NCI-H128 (cell line): ENCODE measurements around the gene CACNA1C.

Experiments
- DNase-seq: peaks from one replicate; lab custom pipeline; 2025; ENCODE audit not compliant: unreplicated experiment; lab: John Stamatoyannopoulos, UW

CACNA1C gene

DNA sequence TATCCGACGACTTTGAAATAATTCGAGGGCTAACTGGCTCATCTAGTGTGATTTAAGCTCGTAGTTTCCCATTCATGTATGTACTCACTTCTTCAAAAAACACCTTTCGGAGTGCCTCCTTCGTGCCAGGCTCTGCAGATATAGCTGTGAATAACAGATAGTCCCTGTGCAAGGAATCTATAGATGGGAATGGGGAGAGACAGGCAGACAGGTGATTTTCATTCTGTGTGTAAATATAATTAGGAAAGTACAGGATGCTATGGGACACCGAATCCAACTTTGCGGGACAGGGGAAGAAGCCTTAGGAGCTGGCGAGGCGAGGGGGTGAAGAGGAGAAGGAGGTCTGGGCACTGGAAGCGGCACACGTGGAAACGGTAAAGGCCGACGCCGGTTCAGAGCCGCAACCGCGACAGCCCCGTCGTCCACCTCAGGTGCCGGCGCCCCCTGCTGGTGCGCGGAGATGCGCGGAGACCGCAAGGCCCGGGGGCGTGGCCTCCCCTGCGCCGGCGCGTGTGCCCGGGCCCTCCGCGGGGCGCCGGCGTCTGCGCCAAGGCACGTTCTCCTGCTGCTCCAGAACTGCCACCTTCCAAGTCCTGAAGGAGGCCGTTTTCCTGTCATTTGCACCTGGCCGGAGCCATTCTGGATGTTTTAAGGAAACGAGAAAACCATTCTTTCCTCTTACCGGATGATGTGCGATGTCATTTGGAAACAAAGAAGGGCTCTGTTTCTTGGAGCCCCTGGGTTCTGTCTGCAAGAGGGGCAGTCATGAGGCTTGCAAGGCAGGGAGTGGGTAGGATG is 18.0 kb upstream of the CACNA1C start:
- DNase-seq = peak; percentile 88

DNA sequence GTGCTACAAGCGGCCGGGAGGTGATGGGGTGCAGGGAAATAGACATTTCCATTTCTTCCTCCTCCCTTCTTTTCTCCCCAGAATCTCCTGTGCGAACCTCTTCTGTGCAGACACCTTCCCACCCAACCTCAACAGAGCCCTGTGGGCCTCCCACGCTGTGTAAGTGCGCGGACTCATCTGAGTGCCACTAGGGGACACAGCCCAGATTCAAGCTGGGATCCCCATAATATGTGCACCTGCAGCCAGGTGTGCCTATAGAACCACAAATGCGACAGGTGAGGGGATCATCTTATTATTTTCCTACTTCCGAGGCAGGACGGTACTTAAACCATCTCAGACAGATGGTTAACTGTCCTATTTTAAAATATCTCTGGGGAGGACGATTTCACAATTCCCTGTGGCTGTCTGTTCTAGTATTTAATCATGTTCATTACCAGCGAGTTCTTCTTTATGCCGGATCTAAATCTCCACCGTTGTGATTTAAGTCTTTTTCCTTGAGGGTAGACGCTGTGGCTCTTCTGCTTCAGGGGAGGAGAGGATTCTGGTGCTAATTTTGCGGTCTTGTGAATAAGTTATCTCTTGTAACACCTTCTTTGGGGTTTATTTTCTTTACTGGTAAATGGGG is 17.2 kb upstream of the CACNA1C start:
- DNase-seq = no peak

DNA sequence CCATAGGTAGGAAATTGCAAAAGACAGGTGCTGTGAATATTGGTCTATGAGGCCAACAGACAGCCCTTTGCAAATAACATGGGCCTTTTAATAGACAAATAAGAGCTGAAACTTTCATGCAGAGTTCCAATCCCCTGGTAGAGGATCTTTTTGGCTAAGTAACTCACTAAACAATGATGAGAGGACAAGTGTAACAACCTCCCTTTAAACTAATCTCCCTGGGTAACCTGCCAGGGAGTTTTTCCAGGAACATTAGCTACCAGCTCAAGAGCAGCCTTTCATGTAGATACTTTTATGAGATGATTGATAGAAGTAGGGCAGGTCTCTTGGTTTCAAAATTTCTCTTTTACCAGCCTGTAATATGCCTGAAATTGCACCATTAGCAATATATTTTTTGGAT is 13.8 kb upstream of the CACNA1C start:
- DNase-seq = no peak

DNA sequence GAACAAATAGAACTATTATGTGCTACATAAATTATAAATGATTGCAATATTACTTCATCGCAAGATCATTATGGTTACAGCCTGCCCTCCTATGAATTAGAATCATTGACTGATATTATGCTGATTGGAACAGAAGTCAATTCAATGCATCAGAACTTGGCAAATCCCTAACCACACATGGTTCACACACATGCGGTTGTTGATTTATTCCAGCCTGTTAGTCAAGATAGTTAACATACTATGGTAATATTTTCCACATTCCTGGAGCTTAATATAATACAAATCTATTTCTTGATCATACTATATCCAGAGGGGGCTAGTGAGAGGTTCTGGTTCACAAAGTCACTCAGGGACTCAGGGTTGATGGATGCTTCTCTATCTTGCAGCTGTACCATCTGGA is 9.7 kb upstream of the CACNA1C start:
- no peak for DNase-seq

DNA sequence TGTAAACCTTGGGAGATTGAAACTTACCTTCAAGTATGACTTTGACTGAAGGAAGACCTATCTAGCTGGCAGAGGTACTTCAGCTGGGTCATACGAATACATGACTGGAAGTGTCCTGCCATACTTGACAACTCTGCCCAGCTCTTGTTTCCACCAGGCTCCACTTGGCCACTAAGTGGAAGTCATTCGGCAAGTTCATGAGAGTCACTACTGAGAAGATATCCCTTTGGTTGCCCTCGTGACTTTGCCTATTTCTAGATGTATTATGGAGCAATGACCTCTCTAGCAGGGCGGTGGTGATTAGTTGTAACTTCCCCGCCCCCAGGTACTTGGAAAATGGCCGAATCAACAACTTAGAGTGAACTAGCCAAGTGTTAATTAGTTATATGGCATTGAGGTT is 8.6 kb upstream of the CACNA1C start:
- no peak for DNase-seq

DNA sequence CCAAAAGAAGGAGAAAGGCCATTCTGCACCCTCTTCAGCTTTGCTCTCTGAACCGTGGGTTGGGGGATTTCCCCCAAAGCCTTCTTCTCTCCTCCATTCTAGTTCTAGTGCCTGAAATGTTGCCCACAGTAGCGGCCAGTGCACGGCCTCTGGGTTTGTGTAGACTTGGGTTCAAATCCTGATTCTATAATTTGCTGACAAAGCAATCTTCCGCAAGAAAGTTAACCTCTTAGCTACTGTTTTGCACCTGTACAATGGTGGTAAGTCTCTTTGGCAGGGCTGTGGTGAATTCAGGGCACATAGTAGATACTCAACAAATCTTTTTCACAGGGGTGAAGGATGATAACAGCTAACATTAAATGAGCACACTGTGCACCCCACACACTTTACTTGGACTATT is 5.8 kb upstream of the CACNA1C start:
- DNase-seq = no peak

DNA sequence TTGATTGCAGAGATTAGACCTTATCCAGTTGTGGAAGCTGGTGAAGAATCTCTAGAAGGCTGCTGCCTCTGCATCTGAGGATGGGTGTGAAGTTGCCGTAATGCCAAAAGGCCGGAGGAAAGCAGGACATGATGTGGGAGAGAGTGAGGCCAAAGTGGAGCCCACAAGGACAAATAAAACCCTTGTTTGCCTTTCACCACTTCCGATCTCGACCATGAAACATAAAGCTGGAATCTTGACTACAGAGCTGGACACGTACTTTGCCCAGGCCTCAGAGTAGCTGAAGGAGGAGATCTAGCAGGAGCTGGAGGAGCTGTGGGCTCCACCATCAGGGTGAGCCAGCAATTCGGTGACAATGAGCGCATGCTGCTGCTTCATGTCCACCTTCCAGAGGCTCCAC is 5.0 kb upstream of the CACNA1C start:
- DNase-seq = no peak

DNA sequence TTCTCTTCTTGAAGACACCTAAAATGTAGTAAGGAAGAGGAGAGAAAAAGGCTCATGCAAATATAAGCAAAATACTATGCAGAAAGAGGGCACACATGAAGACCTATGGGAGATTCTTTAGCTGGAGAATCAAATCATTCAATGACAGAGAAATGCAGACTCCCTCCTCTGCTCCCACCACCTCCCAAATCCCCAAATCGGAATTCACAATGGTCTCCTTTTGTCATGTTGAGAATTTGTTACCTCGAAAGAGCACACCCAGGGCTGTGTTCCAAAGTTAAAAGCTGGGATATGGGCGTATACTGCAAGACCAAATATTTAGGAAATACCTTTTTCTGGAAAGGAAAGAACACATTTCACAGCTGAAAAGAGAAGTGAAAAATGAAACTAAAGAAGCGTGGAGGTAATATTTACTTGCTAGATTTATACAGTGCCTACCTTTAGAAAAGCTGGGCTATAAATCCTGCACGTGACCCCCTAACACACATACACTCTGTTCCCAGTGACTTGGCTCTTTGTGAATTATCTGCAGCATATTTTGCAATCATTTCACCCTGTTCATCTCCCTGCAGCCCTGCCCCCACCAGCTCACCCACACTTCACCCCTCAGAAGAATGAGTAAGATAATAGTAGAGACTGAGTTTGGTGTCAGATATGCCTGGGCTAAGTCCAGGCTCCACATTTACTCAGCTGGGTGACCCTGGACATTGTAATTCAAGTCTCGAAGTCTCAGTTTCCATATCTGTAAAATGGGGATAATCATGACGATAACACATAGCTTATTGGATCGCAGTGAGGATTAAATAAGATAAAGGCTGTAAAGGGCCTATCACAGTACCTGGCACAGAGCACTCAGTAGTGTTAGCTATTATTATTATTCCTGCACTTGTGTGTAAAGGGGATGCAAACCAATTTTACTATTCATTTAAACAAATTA is 2.9 kb upstream of the CACNA1C start:
- no peak for DNase-seq

DNA sequence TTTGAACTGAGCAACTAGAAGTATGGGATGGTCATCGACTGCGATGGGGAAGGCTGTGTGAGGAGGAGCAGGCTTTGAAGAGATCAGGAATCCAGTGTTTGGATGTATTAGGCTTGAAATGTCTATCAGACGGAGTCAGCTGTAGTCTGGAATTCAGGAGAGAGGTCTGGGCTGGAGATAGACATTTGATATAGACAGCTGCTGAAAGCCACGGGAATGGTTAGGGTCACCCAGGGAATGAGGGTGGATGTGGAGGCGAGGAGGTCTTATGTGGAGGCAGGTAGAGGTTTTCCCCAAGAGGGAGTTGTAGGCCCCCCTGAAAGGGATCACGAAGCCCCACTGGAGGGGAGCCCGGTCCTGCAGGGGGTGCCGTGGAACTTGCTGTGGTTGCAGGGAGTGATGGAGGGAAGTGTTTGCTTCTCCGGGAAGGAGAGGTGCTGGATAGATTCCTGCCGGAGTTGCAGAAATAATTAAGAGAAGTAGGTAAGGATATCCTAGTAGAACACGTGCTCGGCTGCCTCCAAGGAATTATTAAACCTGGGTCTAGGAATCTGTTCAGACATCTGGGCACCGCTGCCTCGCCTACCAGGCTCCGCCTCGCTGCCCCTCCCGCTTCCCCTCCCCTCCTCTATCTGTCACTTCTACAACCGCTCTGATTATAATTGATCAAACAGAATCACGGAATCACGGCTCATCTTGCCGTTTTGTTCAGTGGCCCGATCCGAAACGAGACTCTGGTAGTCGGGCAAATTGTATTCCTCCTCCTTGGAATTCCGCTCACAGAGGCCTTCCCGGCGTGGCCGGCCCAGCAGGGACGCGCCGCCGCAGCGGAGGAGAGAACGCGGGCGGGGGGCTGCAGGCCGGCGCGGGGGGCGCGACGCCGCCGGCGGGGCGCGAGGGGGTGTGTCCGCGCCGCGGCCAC is 826 bp upstream of the CACNA1C start:
- no peak for DNase-seq

DNA sequence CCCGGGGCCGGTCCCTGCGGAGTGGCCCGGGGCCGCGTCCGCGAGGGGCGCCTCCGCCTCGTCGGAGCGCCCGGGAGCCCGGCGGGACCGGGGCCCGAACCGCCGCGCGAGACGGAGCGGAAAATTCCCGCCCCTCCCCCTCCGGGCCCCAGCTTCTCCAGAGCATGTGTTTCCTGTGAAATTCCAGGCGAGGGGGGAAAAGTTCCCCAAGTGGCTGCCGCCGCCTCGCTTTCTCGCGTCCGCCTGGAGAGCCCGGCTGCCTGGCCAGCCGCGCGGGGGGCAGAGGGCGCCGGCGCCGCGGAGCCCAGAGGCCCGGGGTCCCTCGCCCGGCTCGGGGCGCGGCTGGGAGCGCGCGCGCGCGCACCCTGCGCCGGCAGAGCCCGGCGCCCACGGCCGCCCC is 904 bp downstream of the CACNA1C start:
- no peak for DNase-seq

DNA sequence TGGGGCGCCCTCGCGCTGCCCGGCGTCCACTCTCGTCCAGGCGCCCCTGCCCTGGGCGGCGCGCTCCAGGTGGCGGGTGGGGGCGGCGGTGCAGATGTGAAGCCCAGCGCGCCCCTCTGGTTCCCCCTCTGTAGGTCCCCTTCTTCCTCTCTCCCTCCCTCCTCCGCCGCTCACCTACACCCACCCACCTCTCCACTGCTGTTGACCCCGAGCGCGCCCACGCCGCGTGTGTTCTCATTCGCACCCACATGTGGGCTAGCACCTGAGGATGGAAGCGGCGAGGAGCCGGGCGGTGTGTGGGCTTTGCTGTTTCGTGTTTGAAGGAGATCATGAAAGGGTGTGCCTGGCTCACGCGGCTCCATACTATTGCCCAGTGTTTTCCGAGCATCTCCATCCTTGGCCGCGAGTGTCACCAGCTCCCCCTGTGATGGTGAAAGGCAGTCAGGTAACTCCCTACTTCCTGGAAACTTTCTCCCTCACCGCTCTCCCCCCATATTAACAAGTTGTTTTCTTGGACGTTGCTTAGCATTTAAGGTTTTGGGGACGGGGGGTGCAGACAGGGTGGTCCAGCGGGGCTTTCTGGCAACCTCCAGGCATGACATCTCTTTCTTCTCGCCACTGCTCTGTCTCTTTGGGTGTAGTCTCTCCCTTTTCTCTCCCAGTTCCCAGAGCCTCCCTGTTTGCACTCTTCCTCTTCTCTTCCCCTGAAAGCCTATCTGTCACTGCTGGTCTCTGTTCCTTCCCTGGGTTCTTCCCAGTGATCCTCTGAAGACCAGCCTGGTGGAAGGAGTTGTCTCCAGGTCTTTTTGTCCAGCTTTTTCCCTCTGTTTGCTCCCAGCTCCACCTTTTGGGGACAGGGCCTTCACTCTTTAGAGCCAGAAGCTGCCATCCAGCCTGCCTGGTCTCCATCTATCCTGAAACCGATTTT is 1.6 kb downstream of the CACNA1C start:
- no peak for DNase-seq

DNA sequence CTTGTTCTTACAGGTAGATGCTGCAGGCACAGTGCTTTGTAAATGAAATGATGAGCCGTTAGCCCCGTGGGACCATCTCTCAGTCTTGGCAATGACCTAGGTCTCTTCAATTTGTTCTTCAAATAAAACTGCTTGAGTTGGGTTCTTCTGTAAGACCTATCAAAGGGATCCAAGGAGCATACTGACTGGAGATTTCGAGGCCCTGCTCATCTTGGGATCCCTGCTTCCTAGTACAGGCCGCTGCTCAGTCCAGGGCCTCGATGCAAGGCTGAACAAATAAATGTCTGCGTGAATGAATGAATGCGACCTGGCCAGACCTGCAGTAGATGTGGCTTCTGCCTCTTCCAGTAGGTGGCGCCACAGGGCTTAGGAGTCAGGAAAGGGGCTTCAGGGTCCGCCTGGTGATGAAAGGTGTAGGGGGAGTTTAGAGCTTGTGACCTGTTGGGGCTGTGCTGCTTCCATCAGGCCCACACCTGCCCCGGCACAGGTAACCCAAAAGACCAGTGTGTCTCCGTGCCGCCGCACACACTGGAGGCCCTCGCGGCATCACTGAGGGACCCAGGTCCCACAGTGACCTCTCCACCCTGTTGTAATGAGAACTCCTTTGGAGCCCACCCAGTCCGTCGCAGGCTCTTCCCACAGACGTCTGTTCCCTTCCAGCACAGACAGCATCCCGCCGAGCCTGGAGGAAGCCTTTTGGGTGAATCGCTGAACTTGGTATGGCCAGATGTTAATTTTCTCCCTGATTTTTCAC is 4.4 kb downstream of the CACNA1C start:
- peak; percentile 76 for DNase-seq

DNA sequence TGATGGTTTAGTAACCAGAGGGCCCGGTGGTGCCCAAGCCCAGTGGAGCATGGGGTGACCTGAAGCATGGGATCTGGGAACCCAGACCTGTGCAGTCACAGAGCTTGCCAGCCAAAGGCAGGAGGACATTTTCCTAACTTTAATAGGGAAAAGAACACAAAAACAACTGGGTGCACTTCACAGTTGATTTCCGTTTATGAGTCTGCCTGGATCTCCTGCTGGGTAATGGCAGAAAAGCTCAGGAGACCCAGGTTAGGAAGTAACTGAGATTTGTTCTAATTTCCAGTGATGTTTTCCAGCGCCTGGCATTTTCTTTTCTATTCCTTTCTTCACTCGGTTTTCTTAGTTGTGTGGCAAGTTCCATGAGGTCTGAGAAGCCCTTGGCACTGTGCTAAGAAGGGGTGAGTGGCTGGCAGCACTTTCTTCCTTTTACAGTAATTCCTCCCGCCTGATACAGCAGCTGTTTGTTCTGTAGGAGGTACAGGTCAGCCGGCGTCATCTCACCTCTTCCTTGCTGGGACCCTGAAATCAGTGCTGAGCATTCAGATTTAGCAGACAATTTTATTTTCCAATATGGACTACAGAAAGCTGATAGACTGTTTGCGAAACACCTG is 5.1 kb downstream of the CACNA1C start:
- no peak for DNase-seq

DNA sequence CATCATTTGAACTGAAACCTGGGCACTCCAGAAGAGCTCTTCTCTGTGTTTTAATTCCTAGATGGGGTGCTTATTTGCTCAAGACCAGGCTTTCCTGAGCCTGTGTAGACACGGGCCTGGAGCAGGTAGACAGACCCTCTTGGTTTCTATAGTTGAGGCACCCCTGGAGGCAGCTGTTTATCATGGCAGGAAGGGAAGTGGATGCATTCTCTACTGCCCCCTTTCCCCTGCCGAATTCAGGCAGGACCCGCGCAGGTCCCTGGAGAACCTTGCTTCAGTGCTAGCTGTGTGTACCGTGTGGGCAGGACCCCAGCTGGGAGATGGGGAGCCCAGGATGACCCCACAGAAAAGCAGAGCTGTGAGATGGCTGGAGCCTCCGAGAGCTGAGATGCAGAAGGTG is 6.0 kb downstream of the CACNA1C start:
- DNase-seq = no peak

DNA sequence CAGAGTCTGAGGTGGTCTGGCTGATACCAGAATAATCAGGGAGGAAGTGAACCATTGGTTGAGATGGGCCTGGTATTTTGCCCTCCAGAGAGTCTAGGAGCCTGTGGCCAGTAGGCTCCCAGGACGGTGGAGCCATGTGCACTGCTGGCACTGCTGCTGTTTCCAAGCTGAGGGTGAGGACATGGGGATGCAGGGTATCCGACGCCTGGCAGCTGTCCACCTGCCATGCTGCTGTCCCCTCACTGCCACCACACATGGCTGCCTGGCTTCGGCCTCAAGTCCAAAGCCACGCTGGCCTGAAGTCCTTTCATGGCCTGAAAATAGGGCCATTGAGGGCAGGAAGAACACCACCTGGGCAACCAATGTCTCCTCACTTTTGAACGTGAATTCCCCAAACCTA is 8.6 kb downstream of the CACNA1C start:
- no peak for DNase-seq

DNA sequence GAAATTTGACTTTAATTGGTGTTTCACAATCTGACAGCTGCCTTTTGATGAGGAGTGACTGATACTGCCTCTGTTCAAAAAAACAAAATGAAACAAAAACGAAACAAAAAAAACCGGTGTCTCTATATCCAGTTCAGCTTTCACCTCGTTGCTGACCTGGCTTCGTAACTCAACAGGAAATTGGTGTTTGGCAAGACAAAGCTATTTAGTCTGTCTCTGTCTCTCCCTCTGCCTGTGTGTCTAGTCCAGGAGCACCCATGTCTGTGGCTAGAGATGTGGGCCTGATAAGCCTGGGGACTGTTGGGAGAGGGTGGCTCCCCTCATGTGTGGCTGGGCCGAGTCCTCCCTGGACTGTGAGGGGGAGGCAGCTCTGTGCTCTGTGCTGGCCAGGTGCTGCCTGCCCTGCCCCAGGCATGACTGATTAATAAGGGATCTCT is 11.3 kb downstream of the CACNA1C start:
- DNase-seq = no peak

DNA sequence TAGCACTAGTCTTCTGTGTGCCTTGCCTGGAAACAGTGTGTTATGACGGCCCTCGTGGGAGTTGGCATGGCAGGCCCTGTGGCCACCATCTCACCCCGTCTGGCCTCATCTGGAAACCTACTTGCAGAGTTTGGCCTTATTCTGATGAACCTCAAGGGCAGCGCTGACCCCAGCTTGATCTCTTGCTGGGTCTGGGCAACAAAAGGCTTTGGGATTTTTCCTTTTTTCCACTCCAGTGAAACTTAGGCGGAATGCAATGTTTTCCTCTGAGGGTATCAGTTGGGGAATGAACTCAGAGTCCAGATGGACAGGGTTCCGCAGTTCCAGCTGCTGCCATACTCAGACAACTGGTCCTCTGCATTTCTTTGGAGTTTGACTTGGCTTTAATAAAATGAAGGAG is 15.9 kb downstream of the CACNA1C start:
- no peak for DNase-seq

DNA sequence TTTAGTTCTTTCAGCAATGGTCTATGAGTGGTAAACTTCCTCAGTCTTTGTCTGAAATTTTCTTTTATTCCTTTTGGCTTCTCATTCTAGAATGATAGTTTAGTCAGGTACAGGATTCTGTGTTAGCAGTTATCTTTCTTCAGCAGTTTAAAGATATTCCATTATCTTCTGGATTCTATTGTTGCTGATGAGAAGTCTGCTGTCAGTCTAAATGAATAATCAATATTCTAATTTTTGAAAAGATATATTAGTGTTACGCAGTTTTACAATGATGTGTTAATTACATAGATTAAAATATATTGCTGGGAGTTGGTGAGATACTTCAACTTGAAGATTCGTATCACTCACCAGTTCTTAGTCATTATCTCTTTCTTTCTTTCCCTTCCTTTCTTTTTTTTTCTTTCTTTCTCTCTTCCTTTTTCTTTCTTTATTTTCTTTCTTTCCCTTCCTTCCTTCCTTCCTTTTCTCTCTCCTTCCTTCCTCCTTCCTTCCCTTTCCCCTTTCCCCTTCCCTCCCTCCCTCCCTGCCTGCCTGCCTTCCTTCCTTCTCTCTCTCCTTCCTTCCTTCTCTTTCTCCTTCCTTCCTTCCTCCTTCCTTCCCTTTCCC is 17.8 kb downstream of the CACNA1C start:
- no peak for DNase-seq
